Loucy (cell line): ENCODE measurements around the gene MB.

Experiments used
- H2AFZ ChIP-seq: fragments of 200-600 bp; sonication (generic); 2 replicates; pipeline ENCODE4 v1.6.0; 2016; ENCODE audit warnings: antibody characterized with exemption, mild to moderate bottlenecking, low read length, moderate library complexity
- H3F3A ChIP-seq: fragments of 200-600 bp; 2 replicates; pipeline ENCODE4 v1.6.0; 2016; ENCODE audit warnings: antibody characterized with exemption, low read depth, mild to moderate bottlenecking
- H3K27me3 ChIP-seq: fragments of 200-600 bp; sonication (generic); 2 replicates; pipeline ENCODE4 v1.6.1; 2014; ENCODE audit warnings: low read length, mild to moderate bottlenecking; ENCODE audit not compliant: insufficient read depth, poor library complexity, severe bottlenecking
- H3K36me3 ChIP-seq: fragments of 200-600 bp; sonication (generic); 2 replicates; pipeline ENCODE4 v1.6.1; 2016; ENCODE audit warnings: low read length; ENCODE audit not compliant: insufficient read depth
- H3K4me1 ChIP-seq: fragments of 200-600 bp; sonication (generic); 2 replicates; pipeline ENCODE4 v1.5.1; 2014; ENCODE audit warnings: low read length, mild to moderate bottlenecking; ENCODE audit not compliant: insufficient read depth, poor library complexity, severe bottlenecking
- H3K4me2 ChIP-seq: fragments of 200-600 bp; sonication (generic); 2 replicates; pipeline ENCODE4 v1.6.0; 2014; ENCODE audit warnings: antibody characterized with exemption, low read length, low read depth, mild to moderate bottlenecking; ENCODE audit not compliant: poor library complexity, severe bottlenecking
- H3K4me3 ChIP-seq: fragments of 200-600 bp; sonication (generic); 2 replicates; pipeline ENCODE4 v1.5.1; 2014; ENCODE audit warnings: low read length, mild to moderate bottlenecking, mixed read lengths; ENCODE audit not compliant: poor library complexity, severe bottlenecking
- H3K79me2 ChIP-seq: fragments of 200-600 bp; sonication (generic); 2 replicates; pipeline ENCODE4 v1.6.1; 2014; ENCODE audit warnings: low read length; ENCODE audit not compliant: insufficient read depth
- H3K9ac ChIP-seq: fragments of 200-600 bp; sonication (generic); 2 replicates; pipeline ENCODE4 v1.6.0; 2014; ENCODE audit warnings: mild to moderate bottlenecking, low read depth, low read length, moderate library complexity; ENCODE audit not compliant: poor library complexity, severe bottlenecking
- H3K9me2 ChIP-seq: fragments of 200-600 bp; sonication (generic); replicated peaks from 2 replicates; pipeline ENCODE4 v1.6.1; 2016; ENCODE audit warnings: low read depth, low read length, mixed read lengths
- H3K9me3 ChIP-seq: fragments of 200-600 bp; sonication (generic); 2 replicates; pipeline ENCODE4 v1.6.1; 2014; ENCODE audit warnings: mild to moderate bottlenecking, antibody characterized with exemption, low read length, low read depth; ENCODE audit not compliant: insufficient read depth
- H4K20me1 ChIP-seq: fragments of 200-600 bp; sonication (generic); 2 replicates; pipeline ENCODE4 v1.6.0; 2014; ENCODE audit warnings: antibody characterized with exemption, low read length, mild to moderate bottlenecking; ENCODE audit not compliant: insufficient read depth, poor library complexity, severe bottlenecking
- CTCF ChIP-seq: fragments of 200-600 bp; sonication (generic); conservative IDR thresholded peaks from 2 replicates; pipeline ENCODE4 v1.5.1; 2014; ENCODE audit warnings: mild to moderate bottlenecking, antibody characterized with exemption, low read length
- EZH2phosphoT487 ChIP-seq: fragments of 200-600 bp; IDR thresholded peaks from 2 replicates; pipeline ENCODE4 v1.6.1; 2018; ENCODE audit warnings: antibody characterized with exemption, mild to moderate bottlenecking, moderate library complexity, borderline replicate concordance

Gene MB

GRCh38 chr22:35590634-35591295 lies 26.4 kb downstream of the MB start:
- Histone ChIP-seq H3K36me3 (no peaks in the 10 kb centered on the region), H3F3A (no peaks in the 10 kb centered on the region), H3K9ac (no peak overlapping the region), H3K4me3 (no peak overlapping the region), H3K27me3 (no peaks in the 10 kb centered on the region), H4K20me1 (no peaks in the 10 kb centered on the region), H3K9me3 (no peaks in the 10 kb centered on the region), H3K4me2 (no peak overlapping the region), H3K79me2 (no peaks in the 10 kb centered on the region), H2AFZ (no peak overlapping the region), H3K9me2 (no peaks in the 10 kb centered on the region), H3K4me1 (peaks cover 5% of the 10 kb centered on the region)
- TF ChIP-seq EZH2phosphoT487, result no peak
- TF ChIP-seq CTCF, result no peak

- Histone ChIP-seq H3K4me3 (no peak overlapping the region), H4K20me1 (no peaks in the 10 kb centered on the region), H3K27me3 (no peaks in the 10 kb centered on the region), H3K9ac (no peak overlapping the region), H3K79me2 (no peaks in the 10 kb centered on the region), H3K4me1 (peaks cover 5% of the 10 kb centered on the region), H3K9me3 (no peaks in the 10 kb centered on the region), H2AFZ (no peak overlapping the region), H3K9me2 (no peaks in the 10 kb centered on the region), H3K36me3 (no peaks in the 10 kb centered on the region), H3K4me2 (no peak overlapping the region), H3F3A (no peaks in the 10 kb centered on the region)
- TF ChIP-seq EZH2phosphoT487, result no peak
These were observed 27.4 kb downstream of the MB start for GRCh38 chr22:35589756-35590093.

- H3F3A ChIP-seq, result no peaks in the 10 kb centered on the region
- H2AFZ ChIP-seq, result no peak overlapping the region
- no peak overlapping the region for H3K9ac ChIP-seq
- H4K20me1 ChIP-seq, result no peaks in the 10 kb centered on the region
- TF ChIP-seq EZH2phosphoT487 (no peak), CTCF (no peak)
- no peak overlapping the region for H3K4me2 ChIP-seq
- H3K4me3 ChIP-seq, result no peak overlapping the region
- no peaks in the 10 kb centered on the region for H3K9me3 ChIP-seq
- no peaks in the 10 kb centered on the region for H3K27me3 ChIP-seq
- H3K4me1 ChIP-seq, result peaks cover 5% of the 10 kb centered on the region
- no peaks in the 10 kb centered on the region for H3K79me2 ChIP-seq
- no peaks in the 10 kb centered on the region for H3K36me3 ChIP-seq
- H3K9me2 ChIP-seq, result no peaks in the 10 kb centered on the region
These were observed 27.9 kb downstream of the MB start for GRCh38 chr22:35589071-35589755.

GRCh38 chr22:35587896-35588295 lies 29.2 kb downstream of the MB start:
- Histone ChIP-seq H3K79me2 (no peaks in the 10 kb centered on the region), H3K36me3 (no peaks in the 10 kb centered on the region), H3K27me3 (no peaks in the 10 kb centered on the region), H3K4me1 (peaks cover 3% of the 10 kb centered on the region), H3K9ac (no peak overlapping the region), H4K20me1 (no peaks in the 10 kb centered on the region), H3K9me2 (no peaks in the 10 kb centered on the region), H2AFZ (no peak overlapping the region), H3K4me3 (no peak overlapping the region), H3K9me3 (no peaks in the 10 kb centered on the region), H3F3A (no peaks in the 10 kb centered on the region), H3K4me2 (no peak overlapping the region)
- TF ChIP-seq EZH2phosphoT487 (no peak), CTCF (no peak)
